Astrocyte of the cerebellum (primary cell): ENCODE results near the gene YES1.

Experiments used
- DNase-seq: peaks from one replicate; pipeline ENCODE4 v3.0.0-alpha.2; 2011; ENCODE audit warnings: low read depth
- H3K4me3 ChIP-seq: 2 replicates; pipeline ENCODE4 v1.5.1; 2011; ENCODE audit warnings: mild to moderate bottlenecking, low read depth, low read length, moderate library complexity
- CTCF ChIP-seq: IDR thresholded peaks from 2 replicates; pipeline ENCODE4 v1.5.1; 2012; ENCODE audit warnings: low read length, low read depth, moderate library complexity, mild to moderate bottlenecking; ENCODE audit errors: missing control alignments
- in situ Hi-C: cut with HindIII; loops from 2 replicates; pipeline ENCODE4 v1.10.0; 2017; ENCODE audit warnings: low sequenced_read_pairs

The YES1 gene

GRCh38 chr18:825891-826585 is 14.0 kb upstream of the YES1 start:
- in situ Hi-C loops: no loop called here
- no peak overlapping the region for H3K4me3 ChIP-seq
- no peak for TF ChIP-seq CTCF
- no peak for DNase-seq

DNA sequence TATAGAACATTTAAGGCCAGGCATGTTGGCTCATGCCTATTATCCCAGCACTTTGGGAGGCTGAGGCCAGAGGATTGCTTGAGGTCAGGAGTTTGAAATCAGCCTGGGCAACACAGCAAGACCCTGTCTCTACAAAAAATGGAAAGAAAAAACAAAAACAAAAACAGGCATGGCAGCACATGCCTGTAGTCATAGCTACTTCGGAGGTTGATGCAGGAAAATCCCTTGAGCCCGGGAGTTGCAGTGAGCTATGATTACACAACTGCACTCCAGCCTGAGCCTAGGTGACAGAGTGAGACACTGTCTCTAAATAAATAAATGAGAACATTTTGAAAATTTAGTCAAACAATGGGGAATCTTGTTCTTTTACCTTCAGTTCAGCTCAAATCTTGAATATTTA is 12.1 kb upstream of the YES1 start:
- TF ChIP-seq CTCF: no peak
- in situ Hi-C loops: no loop called here
- no peak for DNase-seq
- H3K4me3 ChIP-seq: no peak overlapping the region

- no peak for DNase-seq
- H3K4me3 ChIP-seq: no peak overlapping the region
- TF ChIP-seq CTCF: no peak
- in situ Hi-C loops: no loop called here
Observed at GRCh38 chr18:820591-821165, 8.6 kb upstream of the YES1 start.

- no peak for TF ChIP-seq CTCF
- H3K4me3 ChIP-seq: no peak overlapping the region
- in situ Hi-C loops: no loop called here
- no peak for DNase-seq
Observed at GRCh38 chr18:816869-817268, 4.8 kb upstream of the YES1 start.

GRCh38 chr18:816088-816653 is 4.1 kb upstream of the YES1 start:
- in situ Hi-C loops: no loop called here
- no peak overlapping the region for H3K4me3 ChIP-seq
- DNase-seq: no peak
- no peak for TF ChIP-seq CTCF

DNA sequence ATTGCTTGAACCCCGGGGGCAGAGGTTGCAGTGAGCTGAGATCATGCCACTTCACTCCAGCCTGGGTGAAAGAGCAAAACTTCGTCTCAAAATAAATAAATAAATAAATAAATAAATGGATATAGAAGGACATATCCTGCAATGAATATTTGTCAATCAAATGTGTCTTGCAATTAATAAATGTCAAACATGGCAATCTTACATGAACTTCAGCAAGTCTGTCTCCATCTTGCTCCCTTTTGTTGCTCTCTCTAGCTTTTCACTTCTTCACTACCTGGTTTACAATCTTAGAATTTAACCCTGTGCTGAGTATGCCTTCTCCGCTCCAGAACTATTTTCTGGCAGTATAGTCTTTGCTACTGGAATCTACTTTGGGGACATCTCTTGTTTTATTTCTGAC is 3.3 kb upstream of the YES1 start:
- in situ Hi-C loops: no loop called here
- no peak overlapping the region for H3K4me3 ChIP-seq
- TF ChIP-seq CTCF: no peak
- DNase-seq: no peak
